ENCODE results near the gene RHO.

Gene RHO

DNA sequence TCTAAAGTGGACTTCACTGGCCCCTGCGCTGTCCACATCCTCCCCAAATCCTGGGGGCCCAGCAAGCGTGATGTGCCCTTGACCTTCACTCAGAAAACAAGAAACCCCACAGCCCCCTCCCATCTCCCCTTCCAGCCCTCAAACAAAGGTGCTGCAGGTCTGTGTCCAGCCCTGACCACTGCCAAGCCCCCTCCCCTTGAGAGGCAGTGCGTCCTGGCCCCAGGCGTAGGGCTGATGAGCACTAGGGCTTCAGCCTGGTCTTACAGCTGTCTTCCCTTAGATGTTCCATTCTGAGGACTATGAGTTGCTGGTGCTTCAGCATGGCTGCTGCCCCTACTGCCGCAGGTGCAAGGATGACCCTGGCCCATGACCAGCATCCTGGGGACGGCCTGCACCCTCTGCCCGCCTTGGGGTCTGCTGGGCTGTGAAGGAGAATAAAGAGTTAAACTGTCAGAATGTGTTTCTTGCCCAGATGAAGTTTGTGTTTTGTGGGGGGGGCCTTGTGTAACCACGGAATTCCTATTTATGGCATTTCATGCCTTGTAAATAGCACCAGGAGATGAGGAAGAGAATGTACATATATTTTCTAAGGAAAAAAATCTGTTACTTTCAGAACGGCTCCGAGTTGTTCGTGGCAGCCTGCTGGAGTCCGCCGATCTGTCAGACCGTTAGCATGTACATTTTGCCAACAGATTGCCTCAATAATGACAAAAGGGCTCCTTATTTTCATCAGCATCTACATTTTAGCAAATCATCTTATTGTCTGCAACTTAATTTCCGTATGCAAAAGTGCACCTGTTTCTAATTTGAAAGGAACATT lies 8.3 kb upstream of the RHO start:
- no peak overlapping the region for H3K4me3 ChIP-seq (ENCODE audit: low read depth, low read length)

- no peak overlapping the region for H3K4me3 ChIP-seq (ENCODE audit: low read depth, low read length)
Measured at GRCh38 chr3:129520960-129521359, 7.5 kb upstream of the RHO start.

DNA sequence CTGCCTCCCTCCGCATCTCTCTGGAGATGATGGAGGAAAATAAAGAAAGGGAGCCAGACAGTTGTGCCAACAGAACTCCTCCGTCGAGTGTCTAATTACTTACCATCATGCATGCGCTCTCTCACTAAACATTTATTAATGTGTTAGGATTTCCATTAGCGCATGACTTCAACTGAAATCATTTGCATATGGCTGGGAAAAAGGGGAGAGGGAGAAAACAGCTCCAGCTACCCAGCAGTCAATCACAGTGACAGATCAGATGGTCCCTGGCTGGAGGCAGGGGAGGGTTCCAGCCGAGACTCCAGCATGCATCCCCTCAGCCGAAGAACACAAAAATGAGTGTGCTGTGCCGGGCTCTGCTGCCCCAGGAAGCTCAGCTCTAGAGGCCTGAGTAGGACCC lies 6.8 kb upstream of the RHO start:
- no peak overlapping the region for H3K4me3 ChIP-seq (ENCODE audit: low read depth, low read length)

- no peak overlapping the region for H3K4me3 ChIP-seq (ENCODE audit: low read depth, low read length)
Measured at GRCh38 chr3:129522953-129523352, 5.5 kb upstream of the RHO start.

DNA sequence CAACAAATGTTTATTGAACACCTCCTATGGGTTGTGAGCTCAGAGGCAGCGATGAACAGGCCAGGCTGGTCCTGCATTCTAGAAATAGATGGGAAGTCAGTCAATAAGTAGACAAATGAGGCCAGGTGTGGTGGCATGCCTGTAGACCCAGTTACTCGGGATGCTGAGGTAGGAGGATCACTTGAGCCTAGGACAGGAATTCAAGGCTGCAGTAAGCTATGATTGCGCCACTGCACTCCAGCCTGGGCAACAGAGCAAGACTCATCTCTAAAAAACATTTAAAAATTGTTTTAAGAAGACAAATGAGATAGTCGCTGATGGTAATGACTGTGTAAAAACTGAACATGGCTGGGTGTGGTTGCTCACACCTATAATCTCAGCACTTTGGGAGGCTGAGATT lies 4.4 kb upstream of the RHO start:
- no peak overlapping the region for H3K4me3 ChIP-seq (ENCODE audit: low read depth, low read length)

- no peak overlapping the region for H3K4me3 ChIP-seq (ENCODE audit: low read depth, low read length)
Measured at GRCh38 chr3:129525341-129525968, 3.0 kb upstream of the RHO start.

- no peak overlapping the region for H3K4me3 ChIP-seq (ENCODE audit: low read depth, low read length)
Measured at GRCh38 chr3:129526121-129526900, 2.1 kb upstream of the RHO start.

DNA sequence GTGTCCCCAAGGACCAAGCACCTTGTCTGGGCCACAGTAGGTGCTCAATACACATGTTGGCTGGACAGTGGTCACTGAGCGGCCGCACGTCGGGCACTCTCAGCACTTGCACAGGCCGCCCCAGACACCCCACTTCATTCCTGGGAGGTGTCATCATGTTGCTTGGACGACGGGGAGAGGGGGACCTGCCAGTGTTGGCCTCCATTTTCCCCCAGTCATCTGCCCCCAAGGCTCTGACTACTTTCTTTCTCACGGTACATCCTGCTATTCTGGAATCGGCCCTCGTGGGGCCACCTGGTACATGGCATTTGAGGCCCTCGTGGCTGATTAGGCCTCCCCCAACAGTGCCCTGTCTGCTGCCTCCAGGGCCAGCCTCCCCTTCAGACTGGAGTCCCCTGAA lies 1.2 kb upstream of the RHO start:
- H3K4me3 ChIP-seq (ENCODE audit: low read depth, low read length): no peak overlapping the region

- H3K4me3 ChIP-seq (ENCODE audit: low read depth, low read length): no peak overlapping the region
Measured at GRCh38 chr3:129529436-129530210, 1.2 kb downstream of the RHO start.

- H3K4me3 ChIP-seq (ENCODE audit: low read depth, low read length): no peak overlapping the region
Measured at GRCh38 chr3:129530251-129530791, 1.9 kb downstream of the RHO start.

DNA sequence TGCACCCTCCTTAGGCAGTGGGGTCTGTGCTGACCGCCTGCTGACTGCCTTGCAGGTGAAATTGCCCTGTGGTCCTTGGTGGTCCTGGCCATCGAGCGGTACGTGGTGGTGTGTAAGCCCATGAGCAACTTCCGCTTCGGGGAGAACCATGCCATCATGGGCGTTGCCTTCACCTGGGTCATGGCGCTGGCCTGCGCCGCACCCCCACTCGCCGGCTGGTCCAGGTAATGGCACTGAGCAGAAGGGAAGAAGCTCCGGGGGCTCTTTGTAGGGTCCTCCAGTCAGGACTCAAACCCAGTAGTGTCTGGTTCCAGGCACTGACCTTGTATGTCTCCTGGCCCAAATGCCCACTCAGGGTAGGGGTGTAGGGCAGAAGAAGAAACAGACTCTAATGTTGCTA lies 2.4 kb downstream of the RHO start:
- no peak overlapping the region for H3K4me3 ChIP-seq (ENCODE audit: low read depth, low read length)

DNA sequence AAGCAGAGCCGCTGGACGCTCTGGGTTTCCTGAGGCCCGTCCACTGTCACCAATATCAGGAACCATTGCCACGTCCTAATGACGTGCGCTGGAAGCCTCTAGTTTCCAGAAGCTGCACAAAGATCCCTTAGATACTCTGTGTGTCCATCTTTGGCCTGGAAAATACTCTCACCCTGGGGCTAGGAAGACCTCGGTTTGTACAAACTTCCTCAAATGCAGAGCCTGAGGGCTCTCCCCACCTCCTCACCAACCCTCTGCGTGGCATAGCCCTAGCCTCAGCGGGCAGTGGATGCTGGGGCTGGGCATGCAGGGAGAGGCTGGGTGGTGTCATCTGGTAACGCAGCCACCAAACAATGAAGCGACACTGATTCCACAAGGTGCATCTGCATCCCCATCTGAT lies 3.3 kb downstream of the RHO start:
- no peak overlapping the region for H3K4me3 ChIP-seq (ENCODE audit: low read depth, low read length)

GRCh38 chr3:129532261-129532660 lies 3.8 kb downstream of the RHO start:
- no peak overlapping the region for H3K4me3 ChIP-seq (ENCODE audit: low read depth, low read length)

GRCh38 chr3:129533406-129533805 lies 5.0 kb downstream of the RHO start:
- H3K4me3 ChIP-seq (ENCODE audit: low read depth, low read length): no peak overlapping the region

DNA sequence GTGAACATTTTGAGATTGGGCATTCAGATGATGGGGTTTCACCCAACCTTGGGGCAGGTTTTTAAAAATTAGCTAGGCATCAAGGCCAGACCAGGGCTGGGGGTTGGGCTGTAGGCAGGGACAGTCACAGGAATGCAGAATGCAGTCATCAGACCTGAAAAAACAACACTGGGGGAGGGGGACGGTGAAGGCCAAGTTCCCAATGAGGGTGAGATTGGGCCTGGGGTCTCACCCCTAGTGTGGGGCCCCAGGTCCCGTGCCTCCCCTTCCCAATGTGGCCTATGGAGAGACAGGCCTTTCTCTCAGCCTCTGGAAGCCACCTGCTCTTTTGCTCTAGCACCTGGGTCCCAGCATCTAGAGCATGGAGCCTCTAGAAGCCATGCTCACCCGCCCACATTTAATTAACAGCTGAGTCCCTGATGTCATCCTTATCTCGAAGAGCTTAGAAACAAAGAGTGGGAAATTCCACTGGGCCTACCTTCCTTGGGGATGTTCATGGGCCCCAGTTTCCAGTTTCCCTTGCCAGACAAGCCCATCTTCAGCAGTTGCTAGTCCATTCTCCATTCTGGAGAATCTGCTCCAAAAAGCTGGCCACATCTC lies 6.1 kb downstream of the RHO start:
- no peak overlapping the region for H3K4me3 ChIP-seq (ENCODE audit: low read depth, low read length)

GRCh38 chr3:129535075-129535474 lies 6.6 kb downstream of the RHO start:
- no peak overlapping the region for H3K4me3 ChIP-seq (ENCODE audit: low read depth, low read length)

DNA sequence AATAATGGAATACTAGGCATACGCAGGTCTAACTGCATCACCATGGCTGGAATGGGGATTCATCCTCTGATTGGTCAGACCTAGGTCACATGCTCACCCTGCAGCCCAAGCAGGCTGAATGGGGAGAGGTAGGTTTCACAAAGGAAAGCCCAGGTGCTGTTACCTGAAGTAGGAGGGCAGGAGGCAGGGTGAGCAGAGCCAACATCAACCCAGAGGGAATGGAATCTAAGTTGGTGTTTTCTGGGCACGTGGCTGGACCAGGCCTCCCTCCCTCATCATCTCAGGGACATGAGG lies 7.9 kb downstream of the RHO start:
- no peak overlapping the region for H3K4me3 ChIP-seq (ENCODE audit: low read depth, low read length)

GRCh38 chr3:129536804-129537203 lies 8.4 kb downstream of the RHO start:
- no peak overlapping the region for H3K4me3 ChIP-seq (ENCODE audit: low read depth, low read length)

DNA sequence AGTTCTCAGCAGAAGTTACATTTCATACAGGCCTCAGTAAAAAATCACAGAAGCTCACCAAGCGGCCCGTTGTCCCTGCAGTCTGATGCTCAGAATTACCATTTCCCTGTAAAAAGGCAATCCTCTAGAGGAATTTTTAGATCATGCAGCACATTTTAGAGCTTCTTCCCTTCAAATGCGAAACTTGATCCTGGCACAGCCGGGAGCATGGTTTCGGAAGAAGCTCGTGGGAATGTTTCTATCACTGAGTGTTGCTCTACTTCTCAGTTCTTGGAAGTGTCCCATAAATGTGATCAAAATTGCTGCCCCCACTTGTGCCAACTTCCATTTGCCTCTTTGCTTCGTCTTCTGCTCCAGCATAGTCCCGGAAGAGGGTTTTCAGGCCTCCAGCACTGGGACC lies 10.8 kb downstream of the RHO start:
- H3K4me3 ChIP-seq (ENCODE audit: low read depth, low read length): no peak overlapping the region

GRCh38 chr3:129540776-129541516 lies 12.5 kb downstream of the RHO start:
- no peak overlapping the region for H3K4me3 ChIP-seq (ENCODE audit: low read depth, low read length)

All from iPS-11a (cell line).